Keratinocyte (primary cell): ENCODE results near the gene TFB1M. TPM values are rescaled to one million over a fixed set of nuclear protein-coding genes. Genes with fewer than 3 reads are reported as not detected.

Experiments used
- DNase-seq: peaks from one replicate; pipeline ENCODE4 v3.0.0-alpha.2; 2011; ENCODE audit warnings: low read depth, missing footprints, low spot score
- FAIRE-seq: peaks from 2 replicates; lab custom pipeline; 2011; peaks lifted over from hg19 to GRCh38; lab: Jason Lieb, UNC
- H2AFZ ChIP-seq: 2 replicates; pipeline ENCODE4 v1.6.0; 2012; ENCODE audit warnings: low read length, control low read depth, inconsistent platforms; ENCODE audit not compliant: control insufficient read depth
- H3K27ac ChIP-seq: 2 replicates; pipeline ENCODE4 v1.5.1; 2011; ENCODE audit warnings: low read length; ENCODE audit not compliant: control insufficient read depth, insufficient read depth
- H3K27me3 ChIP-seq: 3 replicates; pipeline ENCODE4 v1.6.0; 2011; ENCODE audit warnings: low read length; ENCODE audit not compliant: control insufficient read depth, insufficient read depth; ENCODE audit errors: extremely low read depth
- H3K36me3 ChIP-seq, 2 experiments: 2 replicates in 1 of 2; 3 replicates in 1 of 2; pipeline ENCODE4 v1.5.1; 2011; ENCODE audit warnings: low read length in 2 of 2, mild to moderate bottlenecking in 1 of 2; ENCODE audit not compliant: control insufficient read depth in 2 of 2, insufficient read depth in 2 of 2; ENCODE audit errors: extremely low read depth in 1 of 2
- H3K4me1 ChIP-seq: 3 replicates; pipeline ENCODE4 v1.5.1; 2011; ENCODE audit warnings: low read length; ENCODE audit not compliant: control insufficient read depth, insufficient read depth; ENCODE audit errors: extremely low read depth
- H3K4me2 ChIP-seq: 3 replicates; pipeline ENCODE4 v1.6.0; 2011; ENCODE audit warnings: low read depth, low read length; ENCODE audit not compliant: control insufficient read depth, insufficient read depth; ENCODE audit errors: extremely low read depth
- H3K4me3 ChIP-seq, 3 experiments: fragments of 200-600 bp in 1 of 3; sonication (generic) in 1 of 3; 2 replicates in 2 of 3; 3 replicates in 1 of 3; pipeline ENCODE4 v1.5.1; 2011 to 2016; ENCODE audit warnings: low read length in 3 of 3, mild to moderate bottlenecking in 3 of 3, control low read depth in 2 of 3, inconsistent platforms in 1 of 3, low read depth in 1 of 3, mixed read lengths in 1 of 3, mixed run types in 1 of 3, moderate library complexity in 1 of 3; ENCODE audit not compliant: control insufficient read depth in 2 of 3, insufficient read depth in 2 of 3; ENCODE audit errors: extremely low read depth in 1 of 3
- H3K79me2 ChIP-seq: 2 replicates; pipeline ENCODE4 v1.6.0; 2012; ENCODE audit warnings: low read length; ENCODE audit not compliant: control insufficient read depth, insufficient read depth
- H3K9ac ChIP-seq: 3 replicates; pipeline ENCODE4 v1.6.0; 2011; ENCODE audit warnings: low read length; ENCODE audit not compliant: control insufficient read depth, insufficient read depth; ENCODE audit errors: extremely low read depth
- H3K9me1 ChIP-seq: 3 replicates; pipeline ENCODE4 v1.6.0; 2011; ENCODE audit warnings: low read length; ENCODE audit not compliant: control insufficient read depth, insufficient read depth; ENCODE audit errors: extremely low read depth
- H3K9me3 ChIP-seq: 2 replicates; pipeline ENCODE4 v1.5.1; 2012; ENCODE audit warnings: low read depth, low read length; ENCODE audit not compliant: control insufficient read depth
- H4K20me1 ChIP-seq: 3 replicates; pipeline ENCODE4 v1.6.0; 2011; ENCODE audit warnings: low read length; ENCODE audit not compliant: control insufficient read depth, insufficient read depth; ENCODE audit errors: extremely low read depth
- EZH2 ChIP-seq: IDR thresholded peaks from one replicate; pipeline ENCODE4 v1.6.1; 2012; ENCODE audit warnings: inconsistent platforms, mild to moderate bottlenecking, low read length, moderate library complexity
- dilution Hi-C: fragments of 300-500 bp; cut with MboI; formaldehyde crosslinking; loops from one replicate; pipeline ENCODE4 v1.7.0; 2020; ENCODE audit warnings: low sequenced_read_pairs; ENCODE audit not compliant: extremely low pct_ligation_motif_present
- polyA plus RNA-seq, 5 experiments: library from polyadenylated mRNA; depleted of rRNA in 3 of 5; stranded (reverse) in 3 of 5; stranded (forward) in 1 of 5; unstranded in 1 of 5; fragments of >200 nt; gene quantifications; 1 replicate in 1 of 5; 2 replicates in 3 of 5; 3 replicates in 1 of 5; pipeline versions ENCODE4 v1.2.1 to v1.2.3, GENCODE V29; 2011 to 2012; ENCODE audit warnings: missing spikeins in 2 of 5, low read depth in 1 of 5, low replicate concordance in 1 of 5
- TF ChIP-seq, protein P1 (sequence below), 3 experiments: IDR thresholded peaks in 1 of 3; conservative IDR thresholded peaks in 1 of 3; optimal IDR thresholded peaks in 1 of 3; 2 replicates in 2 of 3; 3 replicates in 1 of 3; pipeline versions ENCODE3 to v1.5.1; 2011; ENCODE audit warnings: low read length in 3 of 3, mild to moderate bottlenecking in 3 of 3, moderate library complexity in 2 of 3, control low read depth in 1 of 3, inconsistent platforms in 1 of 3; ENCODE audit not compliant: insufficient read depth in 2 of 3; ENCODE audit errors: extremely low read depth in 1 of 3

Gene TFB1M
- polyA plus RNA-seq, 1 donor (not counting 4 experiments of a cell fraction or from before 2014, with no cell fraction given): 38.6 TPM

DNA sequence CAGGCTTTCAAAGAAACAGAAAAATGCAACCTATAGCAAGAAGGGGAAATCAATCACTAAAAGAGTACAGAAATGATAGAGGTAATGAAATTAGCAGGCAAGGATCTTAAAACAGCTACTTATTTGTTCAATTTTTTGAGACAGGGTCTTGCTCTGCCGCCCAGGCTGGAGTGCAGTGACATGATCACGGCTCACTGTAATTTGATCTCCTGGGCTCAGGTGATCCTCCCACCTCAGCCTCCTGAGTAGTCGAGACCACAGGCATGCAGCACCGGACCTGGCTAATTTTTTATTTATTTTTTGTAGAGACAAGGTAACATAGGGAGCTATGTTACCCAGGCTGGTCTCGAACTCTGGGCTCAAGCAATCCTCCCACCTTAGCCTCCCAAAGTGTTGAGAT lies 21.6 kb downstream of the TFB1M start:
- no peak overlapping the region for H3K4me3 ChIP-seq
- H3K27ac ChIP-seq: no peak overlapping the region
- dilution Hi-C loops: no loop called here
- H3K4me2 ChIP-seq: no peak overlapping the region
- no peak overlapping the region for H3K9ac ChIP-seq
- H3K4me1 ChIP-seq: no peaks in the 10 kb centered on the region
- no peak overlapping the region for H2AFZ ChIP-seq
- peaks cover 28% of the 10 kb centered on the region for H3K79me2 ChIP-seq
- no peaks in the 10 kb centered on the region for H3K27me3 ChIP-seq
- no peaks in the 10 kb centered on the region for H4K20me1 ChIP-seq
- TF ChIP-seq, protein P1, sequence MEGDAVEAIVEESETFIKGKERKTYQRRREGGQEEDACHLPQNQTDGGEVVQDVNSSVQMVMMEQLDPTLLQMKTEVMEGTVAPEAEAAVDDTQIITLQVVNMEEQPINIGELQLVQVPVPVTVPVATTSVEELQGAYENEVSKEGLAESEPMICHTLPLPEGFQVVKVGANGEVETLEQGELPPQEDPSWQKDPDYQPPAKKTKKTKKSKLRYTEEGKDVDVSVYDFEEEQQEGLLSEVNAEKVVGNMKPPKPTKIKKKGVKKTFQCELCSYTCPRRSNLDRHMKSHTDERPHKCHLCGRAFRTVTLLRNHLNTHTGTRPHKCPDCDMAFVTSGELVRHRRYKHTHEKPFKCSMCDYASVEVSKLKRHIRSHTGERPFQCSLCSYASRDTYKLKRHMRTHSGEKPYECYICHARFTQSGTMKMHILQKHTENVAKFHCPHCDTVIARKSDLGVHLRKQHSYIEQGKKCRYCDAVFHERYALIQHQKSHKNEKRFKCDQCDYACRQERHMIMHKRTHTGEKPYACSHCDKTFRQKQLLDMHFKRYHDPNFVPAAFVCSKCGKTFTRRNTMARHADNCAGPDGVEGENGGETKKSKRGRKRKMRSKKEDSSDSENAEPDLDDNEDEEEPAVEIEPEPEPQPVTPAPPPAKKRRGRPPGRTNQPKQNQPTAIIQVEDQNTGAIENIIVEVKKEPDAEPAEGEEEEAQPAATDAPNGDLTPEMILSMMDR (optimal IDR thresholded peaks at IDR 0.05 in 1 of 3, IDR thresholded peaks at IDR 0.05 in 1 of 3, conservative IDR thresholded peaks at IDR 0.05 in 1 of 3; ENCODE audit: extremely low read depth in 1 of 3, insufficient read depth in 2 of 3, low read length in 3 of 3): no peak
- no peak for TF ChIP-seq EZH2
- peaks cover 16 to 24% of the 10 kb centered on the region in 2 experiments for H3K36me3 ChIP-seq
- FAIRE-seq (no peak), DNase-seq (no peak)
- H3K9me1 ChIP-seq: no peaks in the 10 kb centered on the region
- H3K9me3 ChIP-seq: no peaks in the 10 kb centered on the region

DNA sequence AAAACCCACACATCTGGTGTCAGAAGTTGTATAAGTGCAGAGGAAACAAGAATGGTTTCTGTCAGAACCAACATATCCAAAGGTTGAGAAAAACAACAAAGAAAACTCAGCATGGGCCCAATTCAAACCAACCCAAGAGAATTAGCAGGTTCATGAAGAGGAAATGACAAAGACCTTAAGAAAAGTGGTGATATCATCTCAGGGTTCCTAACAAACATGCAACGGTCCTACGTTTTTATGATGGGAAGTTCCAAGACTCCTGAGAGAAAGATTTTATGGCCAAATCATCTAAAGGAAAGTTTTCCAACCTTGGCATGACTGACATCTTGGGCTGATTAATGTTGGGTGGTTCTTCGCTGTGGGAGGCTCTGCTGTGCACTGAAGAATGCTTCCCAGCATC lies 23.0 kb downstream of the TFB1M start:
- H3K36me3 ChIP-seq: peaks cover 15 to 17% of the 10 kb centered on the region in 2 experiments
- no peak overlapping the region for H3K4me3 ChIP-seq
- no peak overlapping the region for H3K27ac ChIP-seq
- H2AFZ ChIP-seq: no peak overlapping the region
- dilution Hi-C loops: no loop called here
- no peak overlapping the region for H3K9ac ChIP-seq
- no peaks in the 10 kb centered on the region for H3K9me3 ChIP-seq
- peaks cover 30% of the 10 kb centered on the region for H3K79me2 ChIP-seq
- no peak for DNase-seq
- no peaks in the 10 kb centered on the region for H3K4me1 ChIP-seq
- FAIRE-seq: no peak
- TF ChIP-seq, protein P1 (optimal IDR thresholded peaks at IDR 0.05 in 1 of 3, IDR thresholded peaks at IDR 0.05 in 1 of 3, conservative IDR thresholded peaks at IDR 0.05 in 1 of 3; ENCODE audit: extremely low read depth in 1 of 3, insufficient read depth in 2 of 3, low read length in 3 of 3): no peak
- no peak for TF ChIP-seq EZH2
- no peaks in the 10 kb centered on the region for H3K27me3 ChIP-seq
- H3K9me1 ChIP-seq: no peaks in the 10 kb centered on the region
- no peak overlapping the region for H3K4me2 ChIP-seq
- no peaks in the 10 kb centered on the region for H4K20me1 ChIP-seq
